HG03025 (cell line): Measurements from ENCODE around the gene TYW1B.
"Not testable (repeated sequence)": the region's sequence is repeated elsewhere in the genome, so short reads cannot be mapped to it uniquely, and the experiment has no call there.

Experiments used
- ATAC-seq: cut with Tn5 transposase; IDR thresholded peaks from one replicate; pipeline ENCODE4 v1.9.1; 2021; ENCODE audit warnings: mild to moderate bottlenecking, moderate library complexity; ENCODE audit not compliant: unreplicated experiment, low FRiP score

The TYW1B gene

GRCh38 chr7:72635273-72635908, 192.6 kb downstream of the TYW1B start:
- not testable (repeated sequence) for ATAC-seq

- ATAC-seq: not testable (repeated sequence)
Measured at GRCh38 chr7:72632765-72633292, 195.2 kb downstream of the TYW1B start.

- ATAC-seq: not testable (repeated sequence)
Measured at GRCh38 chr7:72628375-72628774, 199.6 kb downstream of the TYW1B start.

- ATAC-seq: not testable (repeated sequence)
Measured at GRCh38 chr7:72626428-72627011, 201.5 kb downstream of the TYW1B start.

GRCh38 chr7:72625721-72626423, 202.1 kb downstream of the TYW1B start:
- ATAC-seq: peak; percentile 90

GRCh38 chr7:72622532-72622931, 205.5 kb downstream of the TYW1B start:
- no peak for ATAC-seq

GRCh38 chr7:72621761-72622187, 206.2 kb downstream of the TYW1B start:
- not testable (repeated sequence) for ATAC-seq

- ATAC-seq: not testable (repeated sequence)
Measured at GRCh38 chr7:72620923-72621322, 207.1 kb downstream of the TYW1B start.

- not testable (repeated sequence) for ATAC-seq
Measured at GRCh38 chr7:72618435-72619180, 209.4 kb downstream of the TYW1B start.

GRCh38 chr7:72609761-72610160, 218.2 kb downstream of the TYW1B start:
- ATAC-seq: not testable (repeated sequence)

GRCh38 chr7:72607988-72608387, 220.0 kb downstream of the TYW1B start:
- ATAC-seq: not testable (repeated sequence)

GRCh38 chr7:72605863-72606431, 222.1 kb downstream of the TYW1B start:
- ATAC-seq: not testable (repeated sequence)

GRCh38 chr7:72604771-72605611, 223.0 kb downstream of the TYW1B start:
- ATAC-seq: not testable (repeated sequence)

GRCh38 chr7:72603476-72603875, 224.5 kb downstream of the TYW1B start:
- not testable (repeated sequence) for ATAC-seq

GRCh38 chr7:72603073-72603472, 224.9 kb downstream of the TYW1B start:
- ATAC-seq: no peak

- ATAC-seq: not testable (repeated sequence)
Measured at GRCh38 chr7:72601683-72602082, 226.3 kb downstream of the TYW1B start.

- ATAC-seq: not testable (repeated sequence)
Measured at GRCh38 chr7:72590023-72590422, 238.0 kb downstream of the TYW1B start.

- ATAC-seq: not testable (repeated sequence)
Measured at GRCh38 chr7:72587267-72587666, 240.7 kb downstream of the TYW1B start.

- ATAC-seq: not testable (repeated sequence)
Measured at GRCh38 chr7:72584576-72584975, 243.4 kb downstream of the TYW1B start.
